HFF-Myc (cell line): ENCODE measurements around the gene CDC20B.
A peak's percentile ranks its signal among the peaks of the same experiment; 100 is the strongest.

Experiments used
- DNase-seq: peaks from one replicate; pipeline ENCODE4 v3.0.0-alpha.2; 2011; ENCODE audit warnings: low read depth; ENCODE audit errors: extremely low read depth
- H3K4me3 ChIP-seq: replicated peaks from 2 replicates; pipeline ENCODE4 v1.5.1; 2011; ENCODE audit warnings: low read depth, mild to moderate bottlenecking, control low read depth, low read length
- CTCF ChIP-seq: IDR thresholded peaks from 2 replicates; pipeline ENCODE4 v1.5.1; 2012; ENCODE audit warnings: mild to moderate bottlenecking, low read depth, low read length, control low read depth; ENCODE audit errors: missing control alignments

CDC20B gene

DNA sequence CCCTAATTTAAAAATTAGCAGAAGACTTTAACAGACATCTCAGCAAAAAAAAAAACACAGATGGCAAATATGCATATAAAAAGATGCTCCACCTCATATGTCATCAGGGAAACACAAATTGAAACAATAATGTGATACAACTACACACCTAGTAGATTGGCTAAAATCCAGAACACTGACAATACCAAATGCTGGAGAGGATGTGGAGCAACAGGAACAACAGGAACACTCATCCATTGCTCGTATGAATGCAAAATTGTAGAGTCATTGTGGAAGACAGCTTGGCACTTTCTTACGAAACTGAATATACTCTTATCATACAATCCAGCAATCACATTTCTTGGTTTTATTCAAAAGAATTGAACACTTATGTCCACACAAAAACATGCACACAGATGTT is 32.0 kb upstream of the CDC20B start:
- no peak for TF ChIP-seq CTCF
- DNase-seq, result no peak
- no peak overlapping the region for H3K4me3 ChIP-seq

GRCh38 chr5:55191165-55191564 is 18.2 kb upstream of the CDC20B start:
- no peak for TF ChIP-seq CTCF
- H3K4me3 ChIP-seq, result no peak overlapping the region
- DNase-seq, result no peak

DNA sequence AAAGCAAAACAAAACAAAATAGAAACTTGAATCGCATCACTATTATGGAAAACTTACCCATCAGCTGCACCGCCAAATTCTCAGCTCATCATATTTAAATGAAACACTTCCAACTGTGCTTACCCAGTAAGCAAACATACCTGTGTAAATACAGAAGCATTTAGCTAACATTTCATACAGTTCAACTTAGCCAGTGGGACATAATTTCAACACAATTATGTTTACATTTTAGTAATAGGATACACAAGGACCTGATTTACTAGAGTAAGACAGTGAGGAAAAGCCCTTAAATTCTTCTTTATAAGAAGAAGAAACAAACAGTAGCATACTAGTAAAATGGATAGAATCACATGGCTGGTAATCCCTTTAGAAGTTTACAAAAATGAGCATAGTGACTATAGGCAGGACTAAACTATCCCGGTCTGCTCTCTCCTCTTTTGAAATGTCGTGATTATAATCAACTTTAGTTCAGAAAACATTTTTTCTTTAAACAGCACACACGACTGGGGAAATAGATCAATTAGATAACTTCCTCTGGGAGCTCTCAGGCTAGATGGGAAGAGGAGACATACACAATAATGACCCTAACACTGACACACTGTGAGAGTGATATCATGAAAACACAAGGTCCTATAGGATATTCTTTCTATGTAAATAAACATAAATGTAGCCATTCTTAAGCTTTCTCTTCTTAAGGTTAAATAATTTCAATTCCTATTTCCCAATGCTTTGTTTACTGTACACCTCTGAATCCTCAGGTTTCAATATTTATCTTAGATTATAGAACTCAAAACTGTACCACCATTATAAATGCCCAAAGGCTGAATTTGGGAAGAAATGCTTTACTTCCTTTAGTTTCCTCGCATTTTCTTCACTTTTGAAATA is 15.9 kb upstream of the CDC20B start:
- H3K4me3 ChIP-seq, result no peak overlapping the region
- TF ChIP-seq CTCF, result no peak
- no peak for DNase-seq

DNA sequence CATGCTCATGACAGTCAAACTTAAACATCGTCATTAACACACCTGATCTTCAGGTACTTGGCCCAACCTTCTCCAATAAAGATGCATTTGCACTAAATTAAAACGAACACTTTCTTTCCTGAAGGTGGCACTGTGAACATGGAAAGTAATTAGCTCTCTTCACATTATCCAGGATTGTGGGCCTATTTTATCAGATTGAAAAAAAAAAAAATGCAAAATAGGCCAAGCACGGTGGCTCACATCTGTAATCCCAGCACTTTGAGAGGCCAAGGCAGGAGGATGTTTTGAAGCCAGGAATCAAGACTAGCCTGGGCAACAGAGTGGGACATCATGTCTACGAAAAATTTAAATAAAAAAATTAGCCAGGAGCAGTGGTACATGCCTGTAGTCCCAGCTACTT is 14.4 kb upstream of the CDC20B start:
- no peak overlapping the region for H3K4me3 ChIP-seq
- no peak for TF ChIP-seq CTCF
- DNase-seq, result no peak

DNA sequence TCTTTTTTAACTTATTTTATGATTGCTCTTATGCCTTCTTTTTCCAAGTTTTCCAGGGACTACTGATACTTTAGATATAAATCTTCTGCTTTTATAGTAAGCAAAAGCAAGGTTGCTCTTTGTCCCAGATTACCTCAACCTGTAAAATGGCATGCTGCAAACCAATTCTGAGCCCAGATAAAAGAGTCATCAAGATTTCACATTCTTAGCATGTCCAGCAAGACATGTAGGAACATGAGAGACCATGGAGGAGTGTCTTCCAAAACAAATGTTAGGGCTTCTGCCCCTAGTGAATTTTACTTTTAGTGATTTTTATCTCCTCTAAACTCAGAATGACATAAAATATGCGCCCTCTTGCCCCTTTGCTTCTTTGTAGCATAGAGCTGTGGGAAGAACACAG is 7.0 kb upstream of the CDC20B start:
- TF ChIP-seq CTCF, result no peak
- no peak overlapping the region for H3K4me3 ChIP-seq
- DNase-seq, result no peak

DNA sequence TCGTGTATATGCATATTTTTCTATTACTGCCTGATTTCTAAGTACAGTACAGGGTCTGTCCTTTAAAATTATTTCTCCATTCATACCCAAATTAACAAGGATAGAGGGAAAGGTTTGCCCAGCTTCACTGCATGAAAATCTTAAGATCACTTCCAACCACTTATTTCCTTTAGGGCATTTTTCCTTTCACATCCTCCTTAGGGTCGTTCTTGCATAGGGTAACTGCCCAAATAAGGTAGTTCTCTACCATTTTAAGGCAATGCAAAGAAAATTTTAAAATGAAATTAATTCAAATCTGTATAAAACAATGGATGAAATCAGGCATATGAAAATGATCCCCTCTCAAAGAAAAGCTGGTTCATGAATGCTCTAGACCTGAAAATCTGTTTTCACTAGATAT is 4.1 kb upstream of the CDC20B start:
- TF ChIP-seq CTCF, result no peak
- H3K4me3 ChIP-seq, result no peak overlapping the region
- no peak for DNase-seq

GRCh38 chr5:55176176-55176818 is 3.3 kb upstream of the CDC20B start:
- peak overlapping the region; percentile 27 for H3K4me3 ChIP-seq
- TF ChIP-seq CTCF, result no peak
- no peak for DNase-seq
